Liver (tissue), 9 donors: ENCODE data around the gene CALU. TPM values are rescaled to one million over a fixed set of nuclear protein-coding genes. Genes with fewer than 3 reads are reported as not detected.

Experiments used
- DNase-seq: peaks from one replicate; pipeline ENCODE4 v3.0.0-alpha.2; 2017; ENCODE audit warnings: low spot score
- H3K27ac ChIP-seq, 2 donors: one replicate each; pipeline ENCODE4 v1.7.0; 2013; ENCODE audit warnings: inconsistent platforms in 2 of 2, low read length in 2 of 2, control low read depth in 1 of 2, low read depth in 1 of 2, mild to moderate bottlenecking in 1 of 2
- H3K27me3 ChIP-seq, 4 donors: one replicate each; pipeline versions ENCODE4 v1.6.1 to v1.7.0; 2013; ENCODE audit warnings: low read length in 3 of 4, inconsistent platforms in 1 of 4, mild to moderate bottlenecking in 1 of 4, moderate library complexity in 1 of 4; ENCODE audit not compliant: control insufficient read depth in 4 of 4, insufficient read depth in 4 of 4
- H3K36me3 ChIP-seq, 4 donors: one replicate each; pipeline versions ENCODE4 v1.6.1 to v1.7.0; 2013; ENCODE audit warnings: low read length in 3 of 4, mild to moderate bottlenecking in 3 of 4, low read depth in 1 of 4, moderate library complexity in 1 of 4; ENCODE audit not compliant: control insufficient read depth in 4 of 4, insufficient read depth in 3 of 4
- H3K4me1 ChIP-seq, 4 donors: one replicate each; pipeline versions ENCODE4 v1.6.1 to v1.7.0; 2013; ENCODE audit warnings: low read length in 3 of 4, mild to moderate bottlenecking in 3 of 4, moderate library complexity in 1 of 4; ENCODE audit not compliant: control insufficient read depth in 4 of 4, insufficient read depth in 4 of 4
- H3K4me3 ChIP-seq, 3 donors: one replicate each; pipeline versions ENCODE4 v1.6.1 to v1.7.0; 2013; ENCODE audit warnings: low read length in 3 of 3, control low read depth in 1 of 3, low read depth in 1 of 3, mild to moderate bottlenecking in 1 of 3
- H3K9ac ChIP-seq, 2 donors: one replicate each; pipeline ENCODE4 v1.7.0; 2013; ENCODE audit warnings: low read length in 2 of 2, mild to moderate bottlenecking in 2 of 2, moderate library complexity in 2 of 2, control low read depth in 1 of 2, low read depth in 1 of 2
- H3K9me3 ChIP-seq, 4 donors: one replicate each; pipeline versions ENCODE4 v1.6.1 to v1.7.0; 2013; ENCODE audit warnings: low read length in 3 of 4; ENCODE audit not compliant: control insufficient read depth in 4 of 4
- ATF3 ChIP-seq: IDR thresholded peaks from 2 replicates; pipeline ENCODE4 v1.6.1; 2016; ENCODE audit warnings: antibody characterized with exemption
- CTCF ChIP-seq: fragments of 150-350 bp; IDR thresholded peaks from 2 replicates; pipeline ENCODE4 v1.5.1; 2017; ENCODE audit warnings: improper control_type of control experiment, low read depth, low read length; ENCODE audit not compliant: missing input control
- EGR1 ChIP-seq, 2 donors: IDR thresholded peaks; 2 replicates each; pipeline ENCODE4 v1.6.1; 2016 to 2018; ENCODE audit warnings: antibody characterized with exemption in 2 of 2, low read depth in 2 of 2
- FOXA1 ChIP-seq: IDR thresholded peaks from 2 replicates; pipeline ENCODE4 v1.6.1; 2016; ENCODE audit warnings: antibody characterized with exemption
- FOXA2 ChIP-seq: IDR thresholded peaks from 2 replicates; pipeline ENCODE4 v1.6.1; 2016; ENCODE audit warnings: antibody characterized with exemption
- GABPA ChIP-seq, 2 donors: IDR thresholded peaks in 1 of 2; conservative IDR thresholded peaks in 1 of 2; 2 replicates each; pipeline ENCODE4 v1.6.1; 2016; ENCODE audit warnings: antibody characterized with exemption in 2 of 2, mild to moderate bottlenecking in 1 of 2, moderate library complexity in 1 of 2
- HNF4A ChIP-seq, 2 donors: conservative IDR thresholded peaks; 2 replicates each; pipeline ENCODE4 v1.6.1; 2016; ENCODE audit warnings: antibody characterized with exemption in 2 of 2, mild to moderate bottlenecking in 2 of 2
- HNF4G ChIP-seq: IDR thresholded peaks from 2 replicates; pipeline ENCODE4 v1.6.1; 2016; ENCODE audit warnings: antibody characterized with exemption
- JUND ChIP-seq, 2 donors: IDR thresholded peaks; 2 replicates each; pipeline ENCODE4 v1.6.1; 2016; ENCODE audit warnings: antibody characterized with exemption in 2 of 2
- MAX ChIP-seq: IDR thresholded peaks from 2 replicates; pipeline ENCODE4 v1.6.1; 2016; ENCODE audit warnings: antibody characterized with exemption
- NR2F2 ChIP-seq: IDR thresholded peaks from 2 replicates; pipeline ENCODE4 v1.6.1; 2016; ENCODE audit warnings: antibody characterized with exemption
- RAD21 ChIP-seq, 2 donors: IDR thresholded peaks; 2 replicates each; pipeline ENCODE4 v1.6.1; 2016; ENCODE audit warnings: antibody characterized with exemption in 2 of 2, mild to moderate bottlenecking in 2 of 2
- REST ChIP-seq: IDR thresholded peaks from 2 replicates; pipeline ENCODE4 v1.6.1; 2016; ENCODE audit warnings: antibody characterized with exemption, mild to moderate bottlenecking
- RXRA ChIP-seq, 2 donors: IDR thresholded peaks; 2 replicates each; pipeline ENCODE4 v1.6.1; 2017 to 2018; ENCODE audit warnings: antibody characterized with exemption in 2 of 2, mild to moderate bottlenecking in 1 of 2
- SP1 ChIP-seq: IDR thresholded peaks from 2 replicates; pipeline ENCODE4 v1.6.1; 2018; ENCODE audit warnings: antibody characterized with exemption, mild to moderate bottlenecking
- YY1 ChIP-seq: IDR thresholded peaks from 2 replicates; pipeline ENCODE4 v1.6.1; 2016; ENCODE audit warnings: antibody characterized with exemption, mild to moderate bottlenecking
- ZBTB33 ChIP-seq: IDR thresholded peaks from 2 replicates; pipeline ENCODE4 v1.6.1; 2016; ENCODE audit warnings: antibody characterized with exemption
- WGBS: extraction: QIAGEN DNeasy Blood & Tissue Kit; methylation state at CpG from one replicate; pipeline ENCODE4 v1.1.7; 2013; 5-methylcytosine and 5-hydroxymethylcytosine counted together
- polyA plus RNA-seq, 2 donors: library from polyadenylated mRNA; stranded (reverse) in 1 of 2; unstranded in 1 of 2; fragments of 200-250 nt in 1 of 2; fragments of >200 nt in 1 of 2; fragmentation: Nextera tagmentation in 1 of 2; extraction: Ambion mirVana in 1 of 2; gene quantifications; one replicate each; pipeline versions ENCODE4 v1.2.1 to v1.2.3, GENCODE V29; 2013 to 2015
- total RNA-seq, 2 donors: library from RNA; depleted of rRNA; stranded (reverse); fragments of >200 nt; gene quantifications; one replicate each; pipeline ENCODE4 v1.2.3, GENCODE V29; 2014
- donor health status: healthy.
- donor health status: healthy.
- donor health status: healthy.
- donor health status: healthy.
- donor health status: healthy.

The CALU gene
- total and polyA plus RNA-seq, 4 donors = 37.1 to 57.9 (median 42.5) TPM

GRCh38 chr7:128788446-128789412 is 49.6 kb downstream of the CALU start:
- H3K4me3 ChIP-seq = no peak overlapping the region
- no peak for DNase-seq
- WGBS = 70% methylated on average over 9 of the region's 9 CpGs
- TF ChIP-seq EGR1 (IDR thresholded peaks at IDR 0.05; ENCODE audit: low read depth in 2 of 2) = no peak
- TF ChIP-seq REST = no peak
- no peak for TF ChIP-seq RAD21 (IDR thresholded peaks at IDR 0.05)
- no peak for TF ChIP-seq JUND (IDR thresholded peaks at IDR 0.05)
- TF ChIP-seq YY1 = no peak
- no peak for TF ChIP-seq RXRA (IDR thresholded peaks at IDR 0.05)
- TF ChIP-seq HNF4A (conservative IDR thresholded peaks at IDR 0.05) = no peak
- TF ChIP-seq MAX = no peak
- TF ChIP-seq ATF3 = no peak
- TF ChIP-seq FOXA2 = no peak
- no peaks in the 10 kb centered on the region for H3K27me3 ChIP-seq
- peaks cover 2 to 12% (median 6%) of the 10 kb centered on the region in 4 donors for H3K4me1 ChIP-seq
- H3K9me3 ChIP-seq = no peaks in the 10 kb centered on the region
- H3K9ac ChIP-seq = no peak overlapping the region
- no peaks in the 10 kb centered on the region for H3K36me3 ChIP-seq
- H3K27ac ChIP-seq = no peak overlapping the region

- no peaks in the 10 kb centered on the region for H3K9me3 ChIP-seq
- H3K36me3 ChIP-seq = no peaks in the 10 kb centered on the region
- no peak overlapping the region for H3K9ac ChIP-seq
- no peaks in the 10 kb centered on the region for H3K27me3 ChIP-seq
- WGBS = 22% methylated on average over 45 of the region's 45 CpGs
- H3K4me3 ChIP-seq = peak overlapping the region in 2 of 3 donors; percentile 77 to 88
- DNase-seq = no peak
- H3K27ac ChIP-seq = no peak overlapping the region
- peaks cover 2 to 12% (median 6%) of the 10 kb centered on the region in 4 donors for H3K4me1 ChIP-seq
- TF ChIP-seq NR2F2 = no peak
- TF ChIP-seq ATF3 = no peak
- TF ChIP-seq FOXA2 = no peak
- TF ChIP-seq RAD21 (IDR thresholded peaks at IDR 0.05) = no peak
- TF ChIP-seq YY1 = no peak
- TF ChIP-seq REST = no peak
- TF ChIP-seq CTCF = no peak
- TF ChIP-seq GABPA (IDR thresholded peaks at IDR 0.05 in 1 of 2, conservative IDR thresholded peaks at IDR 0.05 in 1 of 2) = no peak
- no peak for TF ChIP-seq EGR1 (IDR thresholded peaks at IDR 0.05; ENCODE audit: low read depth in 2 of 2)
- no peak for TF ChIP-seq ZBTB33
- no peak for TF ChIP-seq RXRA (IDR thresholded peaks at IDR 0.05)
- no peak for TF ChIP-seq SP1
- TF ChIP-seq FOXA1 = no peak
- TF ChIP-seq HNF4G = no peak
- no peak for TF ChIP-seq JUND (IDR thresholded peaks at IDR 0.05)
These were observed 51.3 kb downstream of the CALU start for GRCh38 chr7:128790315-128791041.
